ENCODE measurements around the gene ANO4.

ANO4 gene

GRCh38 chr12:101168001-101168400, 373.4 kb downstream of the ANO4 start:
- no peaks in the 10 kb centered on the region for H3K4me1 ChIP-seq (ENCODE audit: low read depth, poor library complexity, severe bottlenecking)
- H4K20me1 ChIP-seq (ENCODE audit: insufficient read depth), result no peaks in the 10 kb centered on the region
- no peak overlapping the region for H3K4me2 ChIP-seq
- no peak overlapping the region for H3K4me3 ChIP-seq (IDR thresholded peaks at IDR 0.05; ENCODE audit: insufficient read depth, low read depth, low read length)
- no peaks in the 10 kb centered on the region for H3K36me3 ChIP-seq (ENCODE audit: insufficient read depth)
- no peak overlapping the region for H3K27ac ChIP-seq
- H3K27me3 ChIP-seq (ENCODE audit: insufficient read depth, low read depth), result no peaks in the 10 kb centered on the region
- no peaks in the 10 kb centered on the region for H3K79me2 ChIP-seq (ENCODE audit: insufficient read depth, low read depth)
- no peak overlapping the region for H2AFZ ChIP-seq (ENCODE audit: low read depth)
- H3K9ac ChIP-seq, result no peak overlapping the region
- TF ChIP-seq CTCF (conservative IDR thresholded peaks at IDR 0.05; ENCODE audit: low read depth, low read length), result no peak

GRCh38 chr12:101172316-101172715, 377.7 kb downstream of the ANO4 start:
- Histone ChIP-seq H3K27ac (no peak overlapping the region), H3K4me2 (no peak overlapping the region), H3K4me1 (ENCODE audit: low read depth, poor library complexity, severe bottlenecking) (no peaks in the 10 kb centered on the region), H2AFZ (ENCODE audit: low read depth) (no peak overlapping the region), H3K4me3 (IDR thresholded peaks at IDR 0.05; ENCODE audit: insufficient read depth, low read depth, low read length) (no peak overlapping the region), H3K79me2 (ENCODE audit: insufficient read depth, low read depth) (no peaks in the 10 kb centered on the region), H4K20me1 (ENCODE audit: insufficient read depth) (no peaks in the 10 kb centered on the region), H3K36me3 (ENCODE audit: insufficient read depth) (no peaks in the 10 kb centered on the region), H3K27me3 (ENCODE audit: insufficient read depth, low read depth) (no peaks in the 10 kb centered on the region), H3K9ac (no peak overlapping the region)
- no peak for TF ChIP-seq CTCF (conservative IDR thresholded peaks at IDR 0.05; ENCODE audit: low read depth, low read length)

GRCh38 chr12:101173197-101173749, 378.7 kb downstream of the ANO4 start:
- H2AFZ ChIP-seq (ENCODE audit: low read depth), result no peak overlapping the region
- H3K4me2 ChIP-seq, result no peak overlapping the region
- H3K79me2 ChIP-seq (ENCODE audit: insufficient read depth, low read depth), result no peaks in the 10 kb centered on the region
- TF ChIP-seq CTCF (conservative IDR thresholded peaks at IDR 0.05; ENCODE audit: low read depth, low read length), result no peak
- H4K20me1 ChIP-seq (ENCODE audit: insufficient read depth), result no peaks in the 10 kb centered on the region
- no peak overlapping the region for H3K4me3 ChIP-seq (IDR thresholded peaks at IDR 0.05; ENCODE audit: insufficient read depth, low read depth, low read length)
- H3K9ac ChIP-seq, result no peak overlapping the region
- H3K27me3 ChIP-seq (ENCODE audit: insufficient read depth, low read depth), result no peaks in the 10 kb centered on the region
- H3K4me1 ChIP-seq (ENCODE audit: low read depth, poor library complexity, severe bottlenecking), result no peaks in the 10 kb centered on the region
- no peaks in the 10 kb centered on the region for H3K36me3 ChIP-seq (ENCODE audit: insufficient read depth)
- no peak overlapping the region for H3K27ac ChIP-seq

GRCh38 chr12:101174541-101174940, 380.0 kb downstream of the ANO4 start:
- Histone ChIP-seq H3K4me3 (IDR thresholded peaks at IDR 0.05; ENCODE audit: insufficient read depth, low read depth, low read length) (no peak overlapping the region), H3K27ac (no peak overlapping the region), H3K36me3 (ENCODE audit: insufficient read depth) (no peaks in the 10 kb centered on the region), H3K9ac (no peak overlapping the region), H3K79me2 (ENCODE audit: insufficient read depth, low read depth) (no peaks in the 10 kb centered on the region), H3K4me1 (ENCODE audit: low read depth, poor library complexity, severe bottlenecking) (no peaks in the 10 kb centered on the region), H4K20me1 (ENCODE audit: insufficient read depth) (no peaks in the 10 kb centered on the region), H2AFZ (ENCODE audit: low read depth) (no peak overlapping the region), H3K4me2 (no peak overlapping the region), H3K27me3 (ENCODE audit: insufficient read depth, low read depth) (no peaks in the 10 kb centered on the region)
- TF ChIP-seq CTCF (conservative IDR thresholded peaks at IDR 0.05; ENCODE audit: low read depth, low read length), result no peak
